Ishikawa (cell line): ENCODE results near the gene GNAO1.

Source experiments
- CEBPB ChIP-seq: IDR thresholded peaks from 2 replicates; pipeline ENCODE4 v1.6.1; 2012
- CREB1 ChIP-seq: IDR thresholded peaks from 2 replicates; pipeline ENCODE4 v1.6.1; 2012; ENCODE audit warnings: low read depth
- EGR1 ChIP-seq: IDR thresholded peaks from 2 replicates; pipeline ENCODE4 v1.6.1; 2012
- EP300 ChIP-seq: IDR thresholded peaks from 2 replicates; pipeline ENCODE4 v1.6.1; 2012; ENCODE audit warnings: borderline replicate concordance
- FOXM1 ChIP-seq: IDR thresholded peaks from 2 replicates; pipeline ENCODE4 v1.6.1; 2012; ENCODE audit warnings: low read depth, borderline replicate concordance
- MAX ChIP-seq: IDR thresholded peaks from 2 replicates; pipeline ENCODE4 v1.6.1; 2012
- NFIC ChIP-seq: IDR thresholded peaks from 2 replicates; pipeline ENCODE4 v1.6.1; 2012
- RAD21 ChIP-seq: IDR thresholded peaks from 2 replicates; pipeline ENCODE4 v1.6.1; 2012; ENCODE audit warnings: low read depth
- REST ChIP-seq: IDR thresholded peaks from 2 replicates; pipeline ENCODE4 v1.6.1; 2012; ENCODE audit warnings: low read depth, mild to moderate bottlenecking
- TAF1 ChIP-seq: IDR thresholded peaks from 2 replicates; pipeline ENCODE4 v1.6.1; 2012; ENCODE audit warnings: low read depth, mild to moderate bottlenecking
- TCF12 ChIP-seq: IDR thresholded peaks from 2 replicates; pipeline ENCODE4 v1.6.1; 2012; ENCODE audit warnings: low read depth
- TEAD4 ChIP-seq: IDR thresholded peaks from 2 replicates; pipeline ENCODE4 v1.6.1; 2012
- YY1 ChIP-seq: IDR thresholded peaks from 2 replicates; pipeline ENCODE4 v1.6.1; 2012; ENCODE audit warnings: low read depth
- ZBTB7A ChIP-seq: IDR thresholded peaks from 2 replicates; pipeline ENCODE4 v1.6.1; 2012; ENCODE audit warnings: low read depth
- TF ChIP-seq, protein P1 (sequence below): IDR thresholded peaks from 2 replicates; pipeline ENCODE4 v1.6.1; 2012

GNAO1 gene

DNA sequence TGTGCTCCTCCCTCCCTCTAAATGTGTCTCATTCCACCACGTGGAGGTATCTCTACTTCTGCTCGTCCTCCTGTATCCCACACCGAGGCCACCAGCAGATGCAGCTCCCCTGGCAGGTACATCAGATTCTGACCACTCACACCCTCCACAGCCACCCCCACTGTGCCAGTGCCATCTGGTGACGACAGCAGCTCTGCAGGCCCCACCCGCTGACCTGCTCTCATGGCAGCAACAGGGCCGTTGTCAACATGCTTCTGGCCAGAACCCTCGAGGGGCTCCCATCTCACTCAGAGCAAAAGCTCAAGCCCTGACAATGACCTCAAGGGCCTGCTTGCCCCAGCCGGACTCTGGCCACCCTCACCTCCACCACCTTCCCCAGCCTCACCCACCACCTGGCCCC is 140.6 kb downstream of the GNAO1 start:
- TF ChIP-seq REST: no peak
- TF ChIP-seq TAF1: no peak
- no peak for TF ChIP-seq NFIC
- TF ChIP-seq TCF12: no peak
- no peak for TF ChIP-seq EGR1
- TF ChIP-seq ZBTB7A: no peak
- no peak for TF ChIP-seq YY1
- TF ChIP-seq, protein P1, sequence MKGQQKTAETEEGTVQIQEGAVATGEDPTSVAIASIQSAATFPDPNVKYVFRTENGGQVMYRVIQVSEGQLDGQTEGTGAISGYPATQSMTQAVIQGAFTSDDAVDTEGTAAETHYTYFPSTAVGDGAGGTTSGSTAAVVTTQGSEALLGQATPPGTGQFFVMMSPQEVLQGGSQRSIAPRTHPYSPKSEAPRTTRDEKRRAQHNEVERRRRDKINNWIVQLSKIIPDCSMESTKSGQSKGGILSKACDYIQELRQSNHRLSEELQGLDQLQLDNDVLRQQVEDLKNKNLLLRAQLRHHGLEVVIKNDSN: no peak
- no peak for TF ChIP-seq CEBPB
- no peak for TF ChIP-seq FOXM1
- TF ChIP-seq RAD21: no peak
- TF ChIP-seq EP300: no peak
- no peak for TF ChIP-seq CREB1
- no peak for TF ChIP-seq TEAD4
- TF ChIP-seq MAX: no peak

DNA sequence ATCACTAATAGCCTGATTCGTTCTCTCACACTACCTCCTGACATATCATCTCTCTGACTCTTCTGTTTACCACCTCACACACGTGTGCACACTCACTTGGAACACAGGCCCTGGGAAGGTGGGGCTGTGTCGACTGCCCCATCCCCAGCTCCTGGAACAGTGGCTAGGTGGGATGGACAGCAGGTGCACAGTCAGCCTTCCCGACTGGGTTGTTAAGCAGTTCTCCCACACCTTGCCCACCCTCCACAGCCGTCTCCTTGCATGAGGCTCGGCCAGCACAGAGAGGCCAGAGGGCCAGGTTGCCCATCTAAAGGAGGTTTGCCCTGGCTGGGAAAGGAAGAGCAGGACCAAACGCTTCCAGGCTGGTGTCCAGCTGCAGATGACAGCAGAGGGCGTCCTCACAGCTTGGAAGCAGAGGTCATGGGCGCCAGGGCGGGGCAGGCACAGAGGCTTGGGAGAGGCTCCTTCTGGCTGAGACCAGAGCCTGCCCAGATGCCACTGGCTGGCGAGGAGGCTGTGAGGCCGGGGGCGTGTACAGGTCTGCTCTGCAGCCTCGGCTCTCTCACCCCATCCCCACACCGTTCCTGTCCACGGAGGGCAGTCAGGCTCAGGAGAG is 141.3 kb downstream of the GNAO1 start:
- TF ChIP-seq REST (no peak), RAD21 (peak; percentile 87), CEBPB (no peak), TAF1 (no peak)

- TF ChIP-seq TAF1 (no peak), TEAD4 (no peak), YY1 (no peak), TCF12 (no peak), RAD21 (no peak), NFIC (no peak), EP300 (no peak), EGR1 (no peak)
- TF ChIP-seq, protein P1: no peak
These were observed 143.5 kb downstream of the GNAO1 start for GRCh38 chr16:56334761-56335160.

DNA sequence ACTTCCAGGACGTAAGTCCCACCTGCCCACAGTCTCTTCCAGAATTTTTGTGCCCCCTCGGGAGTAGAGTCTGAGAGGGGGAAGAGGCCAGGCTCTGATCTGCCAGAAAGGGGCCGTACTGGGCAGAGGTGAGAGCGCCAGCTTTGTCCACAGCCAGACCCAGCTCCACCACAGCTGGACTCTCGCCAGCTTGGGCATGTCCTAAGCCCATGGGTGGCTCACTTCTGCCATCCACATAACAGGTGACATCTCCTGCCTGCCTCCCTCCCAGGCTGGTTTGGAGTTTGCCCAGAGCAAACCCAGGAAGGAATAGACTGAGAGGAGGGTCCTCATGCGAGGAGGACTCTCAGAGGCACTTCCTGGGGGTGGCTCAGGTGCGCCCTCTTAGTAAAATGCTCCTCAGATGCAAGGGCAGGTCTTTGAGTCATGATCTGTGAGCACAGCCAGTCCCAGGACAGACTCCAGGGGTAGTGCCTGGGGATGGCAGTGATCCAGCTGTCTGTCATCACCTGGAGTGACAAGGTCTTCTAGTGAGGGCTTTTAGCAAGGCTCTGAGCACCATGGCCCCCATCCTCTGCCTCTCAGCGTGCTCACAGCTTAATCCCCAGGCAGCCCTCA is 144.9 kb downstream of the GNAO1 start:
- TF ChIP-seq NFIC (peak; percentile 69), RAD21 (no peak), REST (no peak), EP300 (no peak), CEBPB (no peak)

- no peak for TF ChIP-seq RAD21
These were observed 145.4 kb downstream of the GNAO1 start for GRCh38 chr16:56336711-56337110.
